Keratinocyte (primary cell): Measurements from ENCODE around the gene NOS1AP.

Experiments
- EZH2 ChIP-seq: IDR thresholded peaks from one replicate; pipeline ENCODE4 v1.6.1; 2012; ENCODE audit warnings: inconsistent platforms, mild to moderate bottlenecking, low read length, moderate library complexity
- TF ChIP-seq, protein P1 (sequence below), 3 experiments: IDR thresholded peaks in 1 of 3; conservative IDR thresholded peaks in 1 of 3; optimal IDR thresholded peaks in 1 of 3; 2 replicates in 2 of 3; 3 replicates in 1 of 3; pipeline versions ENCODE3 to v1.5.1; 2011; ENCODE audit warnings: low read length in 3 of 3, mild to moderate bottlenecking in 3 of 3, moderate library complexity in 2 of 3, control low read depth in 1 of 3, inconsistent platforms in 1 of 3; ENCODE audit not compliant: insufficient read depth in 2 of 3; ENCODE audit errors: extremely low read depth in 1 of 3

DNA sequence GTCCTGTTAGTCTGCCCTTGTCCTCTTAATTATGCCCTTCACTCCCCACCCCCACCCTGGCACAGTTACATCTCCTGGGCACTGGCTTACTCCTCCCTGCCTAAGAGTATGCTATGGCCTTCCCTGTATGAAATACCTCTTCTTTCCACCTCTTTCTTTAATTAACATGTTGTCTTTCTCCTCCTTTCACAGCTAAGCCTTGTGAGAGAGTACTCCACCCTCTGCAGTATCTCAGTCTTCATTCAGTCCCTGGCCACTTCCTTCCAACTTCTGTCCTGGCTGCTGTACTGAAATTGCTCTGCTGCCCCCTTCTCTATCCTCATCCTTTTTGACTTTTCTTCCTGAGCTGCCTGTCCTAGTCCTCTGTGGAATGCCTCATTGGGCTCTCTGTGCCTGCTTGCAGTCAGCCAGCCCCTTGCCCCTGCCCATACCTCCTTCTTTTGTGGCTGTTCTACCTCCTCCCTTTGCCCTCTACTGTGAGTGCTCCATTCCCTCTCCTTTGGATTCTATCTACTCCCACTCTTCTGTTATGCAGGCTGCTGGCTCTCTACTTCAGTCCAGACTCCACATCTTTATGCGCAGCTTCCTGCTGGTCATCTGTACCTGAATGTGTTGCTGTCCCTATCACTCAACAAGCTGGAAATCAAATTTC is 8.3 kb downstream of the NOS1AP start:
- TF ChIP-seq, protein P1, sequence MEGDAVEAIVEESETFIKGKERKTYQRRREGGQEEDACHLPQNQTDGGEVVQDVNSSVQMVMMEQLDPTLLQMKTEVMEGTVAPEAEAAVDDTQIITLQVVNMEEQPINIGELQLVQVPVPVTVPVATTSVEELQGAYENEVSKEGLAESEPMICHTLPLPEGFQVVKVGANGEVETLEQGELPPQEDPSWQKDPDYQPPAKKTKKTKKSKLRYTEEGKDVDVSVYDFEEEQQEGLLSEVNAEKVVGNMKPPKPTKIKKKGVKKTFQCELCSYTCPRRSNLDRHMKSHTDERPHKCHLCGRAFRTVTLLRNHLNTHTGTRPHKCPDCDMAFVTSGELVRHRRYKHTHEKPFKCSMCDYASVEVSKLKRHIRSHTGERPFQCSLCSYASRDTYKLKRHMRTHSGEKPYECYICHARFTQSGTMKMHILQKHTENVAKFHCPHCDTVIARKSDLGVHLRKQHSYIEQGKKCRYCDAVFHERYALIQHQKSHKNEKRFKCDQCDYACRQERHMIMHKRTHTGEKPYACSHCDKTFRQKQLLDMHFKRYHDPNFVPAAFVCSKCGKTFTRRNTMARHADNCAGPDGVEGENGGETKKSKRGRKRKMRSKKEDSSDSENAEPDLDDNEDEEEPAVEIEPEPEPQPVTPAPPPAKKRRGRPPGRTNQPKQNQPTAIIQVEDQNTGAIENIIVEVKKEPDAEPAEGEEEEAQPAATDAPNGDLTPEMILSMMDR (optimal IDR thresholded peaks at IDR 0.05 in 1 of 3, IDR thresholded peaks at IDR 0.05 in 1 of 3, conservative IDR thresholded peaks at IDR 0.05 in 1 of 3; ENCODE audit: extremely low read depth in 1 of 3, insufficient read depth in 2 of 3, low read length in 3 of 3): no peak
- no peak for TF ChIP-seq EZH2
